ENCODE data around the gene TUT4. TPM values are rescaled to one million over a fixed set of nuclear protein-coding genes. Genes with fewer than 3 reads are reported as not detected.
A peak's percentile ranks its signal among the peaks of the same experiment; 100 is the strongest.

The TUT4 gene
- total RNA-seq, 1 donor from 2014 or later, result 158 TPM

DNA sequence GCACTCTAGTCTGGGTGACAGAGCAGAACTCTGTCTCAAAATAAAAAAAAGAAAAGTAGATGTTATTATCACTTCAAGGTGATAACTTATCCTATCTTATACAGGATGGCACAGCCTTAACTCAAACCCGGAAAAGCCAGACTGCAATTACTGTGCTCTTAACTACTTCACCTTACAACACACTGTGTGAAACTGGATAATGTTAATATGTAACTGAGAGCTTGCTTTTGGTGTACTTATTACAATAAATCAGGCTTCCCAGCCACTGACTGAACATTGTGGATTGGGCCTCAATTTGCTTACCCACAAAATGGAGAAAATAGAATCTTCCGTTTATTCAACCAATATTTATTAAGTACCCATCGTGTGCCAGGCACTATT is 150.0 kb downstream of the TUT4 start:
- peaks cover 32% of the 10 kb centered on the region for H3K4me1 Mint-ChIP-seq
- intact Hi-C loops (cut with micrococcal nuclease), result loop anchor here (2.0 kb wide), 1 partner anchor 14 kb away; no protein-coding TSS in a partner anchor
- no peaks in the 10 kb centered on the region for H3K27me3 Mint-ChIP-seq
- H3K4me3 Mint-ChIP-seq, result peak overlapping the region; percentile 99
- TF ChIP-seq, protein P1, sequence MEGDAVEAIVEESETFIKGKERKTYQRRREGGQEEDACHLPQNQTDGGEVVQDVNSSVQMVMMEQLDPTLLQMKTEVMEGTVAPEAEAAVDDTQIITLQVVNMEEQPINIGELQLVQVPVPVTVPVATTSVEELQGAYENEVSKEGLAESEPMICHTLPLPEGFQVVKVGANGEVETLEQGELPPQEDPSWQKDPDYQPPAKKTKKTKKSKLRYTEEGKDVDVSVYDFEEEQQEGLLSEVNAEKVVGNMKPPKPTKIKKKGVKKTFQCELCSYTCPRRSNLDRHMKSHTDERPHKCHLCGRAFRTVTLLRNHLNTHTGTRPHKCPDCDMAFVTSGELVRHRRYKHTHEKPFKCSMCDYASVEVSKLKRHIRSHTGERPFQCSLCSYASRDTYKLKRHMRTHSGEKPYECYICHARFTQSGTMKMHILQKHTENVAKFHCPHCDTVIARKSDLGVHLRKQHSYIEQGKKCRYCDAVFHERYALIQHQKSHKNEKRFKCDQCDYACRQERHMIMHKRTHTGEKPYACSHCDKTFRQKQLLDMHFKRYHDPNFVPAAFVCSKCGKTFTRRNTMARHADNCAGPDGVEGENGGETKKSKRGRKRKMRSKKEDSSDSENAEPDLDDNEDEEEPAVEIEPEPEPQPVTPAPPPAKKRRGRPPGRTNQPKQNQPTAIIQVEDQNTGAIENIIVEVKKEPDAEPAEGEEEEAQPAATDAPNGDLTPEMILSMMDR (IDR thresholded peaks at IDR 0.05), result no peak
- no peak overlapping the region for H3K27ac Mint-ChIP-seq
- no peaks in the 10 kb centered on the region for H3K9me3 Mint-ChIP-seq
- POLR2A ChIA-PET, result no interaction called here
- ATAC-seq (ENCODE audit: low read depth) (no peak), DNase-seq (no peak)
- CTCF ChIA-PET, result no interaction called here
- H3K36me3 Mint-ChIP-seq (ENCODE audit: low read depth), result peaks cover 31% of the 10 kb centered on the region

- DNase-seq, result no peak
- intact Hi-C loops (cut with micrococcal nuclease), result no loop called here
- Mint-ChIP-seq H3K4me1 (peaks cover 16% of the 10 kb centered on the region), H3K9me3 (no peaks in the 10 kb centered on the region), H3K4me3 (no peak overlapping the region), H3K27me3 (no peaks in the 10 kb centered on the region), H3K27ac (no peak overlapping the region), H3K36me3 (ENCODE audit: low read depth) (peaks cover 11% of the 10 kb centered on the region)
- TF ChIP-seq, protein P1 (IDR thresholded peaks at IDR 0.05), result no peak
- ChIA-PET POLR2A (interaction anchor here (0.6 kb wide), 1 partner anchor 49 kb away, joined by 4 read pairs; no protein-coding TSS in a partner anchor), CTCF (no interaction called here)
- ATAC-seq (ENCODE audit: low read depth), result no peak
Measured at GRCh38 chr1:52400131-52400530, 152.8 kb downstream of the TUT4 start.

- Mint-ChIP-seq H3K4me3 (no peak overlapping the region), H3K9me3 (no peaks in the 10 kb centered on the region), H3K4me1 (peaks cover 12% of the 10 kb centered on the region), H3K27ac (no peak overlapping the region), H3K36me3 (ENCODE audit: low read depth) (peaks cover 6% of the 10 kb centered on the region), H3K27me3 (no peaks in the 10 kb centered on the region)
- CTCF ChIA-PET, result no interaction called here
- DNase-seq (no peak), ATAC-seq (ENCODE audit: low read depth) (no peak)
- intact Hi-C loops (cut with micrococcal nuclease), result no loop called here
- POLR2A ChIA-PET, result interaction anchor here (0.6 kb wide), 2 partner anchors 48 to 154 kb away, joined by 4 to 8 read pairs; no protein-coding TSS in a partner anchor
- TF ChIP-seq, protein P1 (IDR thresholded peaks at IDR 0.05), result no peak
Measured at GRCh38 chr1:52399629-52400028, 153.3 kb downstream of the TUT4 start.

DNA sequence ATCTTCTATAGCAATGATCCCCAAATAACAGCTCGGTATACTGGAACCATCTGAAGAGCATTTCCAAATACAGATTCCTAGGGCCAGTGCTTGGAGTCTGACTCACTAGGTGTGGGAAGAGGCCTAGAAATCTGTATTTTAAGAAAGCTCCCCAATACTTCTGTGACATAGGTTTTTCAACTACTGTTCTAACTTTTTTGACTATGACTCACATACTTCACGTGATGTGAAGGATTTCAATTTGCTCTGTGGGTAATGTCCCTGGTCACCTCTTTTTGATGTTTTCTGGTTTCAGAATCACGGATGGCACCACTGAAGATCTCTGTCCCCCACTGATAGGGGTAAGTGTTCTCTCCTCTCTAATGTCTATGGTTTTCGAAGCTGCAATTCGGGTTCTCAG is 159.7 kb downstream of the TUT4 start:
- H3K4me1 Mint-ChIP-seq, result no peaks in the 10 kb centered on the region
- DNase-seq (no peak), ATAC-seq (ENCODE audit: low read depth) (no peak)
- no peaks in the 10 kb centered on the region for H3K36me3 Mint-ChIP-seq (ENCODE audit: low read depth)
- no peak overlapping the region for H3K27ac Mint-ChIP-seq
- H3K4me3 Mint-ChIP-seq, result no peak overlapping the region
- TF ChIP-seq, protein P1 (IDR thresholded peaks at IDR 0.05), result no peak
- H3K27me3 Mint-ChIP-seq, result no peaks in the 10 kb centered on the region
- CTCF ChIA-PET, result no interaction called here
- intact Hi-C loops (cut with micrococcal nuclease), result no loop called here
- POLR2A ChIA-PET, result no interaction called here
- H3K9me3 Mint-ChIP-seq, result no peaks in the 10 kb centered on the region

GRCh38 chr1:52386458-52386857 is 166.4 kb downstream of the TUT4 start:
- H3K4me3 Mint-ChIP-seq, result no peak overlapping the region
- no peak for DNase-seq
- H3K27ac Mint-ChIP-seq, result no peak overlapping the region
- ATAC-seq (ENCODE audit: low read depth), result no peak
- intact Hi-C loops (cut with micrococcal nuclease), result no loop called here
- H3K4me1 Mint-ChIP-seq, result no peaks in the 10 kb centered on the region
- ChIA-PET POLR2A (no interaction called here), CTCF (no interaction called here)
- H3K9me3 Mint-ChIP-seq, result no peaks in the 10 kb centered on the region
- H3K36me3 Mint-ChIP-seq (ENCODE audit: low read depth), result no peaks in the 10 kb centered on the region
- TF ChIP-seq, protein P1 (IDR thresholded peaks at IDR 0.05), result no peak
- no peaks in the 10 kb centered on the region for H3K27me3 Mint-ChIP-seq
